Mesangial cell (primary cell): ENCODE measurements around the gene OTOL1. TPM values are rescaled to one million over a fixed set of nuclear protein-coding genes. Genes with fewer than 3 reads are reported as not detected.

Experiments used
- total RNA-seq: library from RNA; depleted of rRNA; stranded (reverse); fragments of >200 nt; gene quantifications from 2 replicates; pipeline ENCODE4 v1.2.3, GENCODE V29; 2015

Gene OTOL1
- not detected in 2 replicates for total RNA-seq

DNA sequence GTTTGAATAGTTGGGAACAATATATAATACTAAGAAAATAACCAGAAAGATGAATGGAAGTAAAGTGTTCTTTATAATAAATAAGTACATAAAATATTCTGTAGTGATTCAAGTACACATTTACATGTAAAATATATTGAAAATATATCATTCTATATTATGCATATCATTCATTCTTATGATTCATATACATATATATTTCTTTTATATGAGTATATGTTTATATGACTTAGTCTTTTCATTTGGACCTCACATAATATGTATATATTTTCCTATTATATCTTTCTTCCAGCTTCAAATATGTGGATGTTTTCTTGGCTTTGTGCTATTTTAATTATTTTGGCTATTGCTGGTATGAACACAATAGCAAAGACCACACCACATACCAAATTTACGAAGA, at the start of gene OTOL1:
OTOL1 (plus strand) TSS at position 301 of the 400 bp plus-strand sequence; CDS start at position 301, 0 bp downstream.

Other genes with a start within 250 kb of the OTOL1 start
- not detected in 2 replicates for gene SPTSSB, start 125.3 kb upstream of the OTOL1 start, total RNA-seq